GM19328 (cell line): ENCODE data around the gene ACACA.

Source experiments
- ATAC-seq: cut with Tn5 transposase; IDR thresholded peaks from one replicate; pipeline ENCODE4 v1.9.1; 2021; ENCODE audit warnings: mild to moderate bottlenecking, moderate library complexity; ENCODE audit not compliant: unreplicated experiment

ACACA gene

DNA sequence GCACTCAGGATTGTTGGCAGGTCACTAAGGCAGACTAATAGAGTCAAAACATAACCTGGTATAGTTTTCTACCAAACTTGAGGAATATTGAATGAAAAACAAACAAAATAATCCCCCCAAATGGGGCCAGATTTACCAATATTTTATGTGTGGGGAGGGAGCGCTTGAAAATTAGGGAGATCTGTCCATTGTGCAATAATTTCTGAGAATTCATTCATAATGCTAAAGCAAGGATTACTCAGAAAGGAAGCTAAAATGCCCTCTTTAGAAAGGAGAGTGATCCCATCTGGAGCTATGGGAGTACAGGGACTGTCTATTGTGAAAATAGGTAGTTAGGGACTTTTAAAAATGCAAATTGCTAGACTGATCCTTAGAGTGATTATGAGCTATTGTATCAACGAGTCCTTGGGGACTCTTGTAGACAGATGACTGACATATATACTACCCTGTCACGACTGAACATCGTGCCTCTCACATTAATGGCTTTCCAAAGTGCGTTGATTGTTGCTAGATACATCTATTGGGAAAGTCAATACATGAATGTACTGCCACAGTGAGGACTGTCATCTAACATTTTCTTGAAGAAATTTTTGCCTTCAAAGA, 264.2 kb downstream of the ACACA start:
- no peak for ATAC-seq

GRCh38 chr17:37138571-37139120, 268.0 kb downstream of the ACACA start:
- ATAC-seq, result no peak

- ATAC-seq, result no peak
Measured at GRCh38 chr17:37137906-37138514, 268.6 kb downstream of the ACACA start.

GRCh38 chr17:37137070-37137610, 269.5 kb downstream of the ACACA start:
- no peak for ATAC-seq

GRCh38 chr17:37135576-37135975, 271.1 kb downstream of the ACACA start:
- no peak for ATAC-seq

DNA sequence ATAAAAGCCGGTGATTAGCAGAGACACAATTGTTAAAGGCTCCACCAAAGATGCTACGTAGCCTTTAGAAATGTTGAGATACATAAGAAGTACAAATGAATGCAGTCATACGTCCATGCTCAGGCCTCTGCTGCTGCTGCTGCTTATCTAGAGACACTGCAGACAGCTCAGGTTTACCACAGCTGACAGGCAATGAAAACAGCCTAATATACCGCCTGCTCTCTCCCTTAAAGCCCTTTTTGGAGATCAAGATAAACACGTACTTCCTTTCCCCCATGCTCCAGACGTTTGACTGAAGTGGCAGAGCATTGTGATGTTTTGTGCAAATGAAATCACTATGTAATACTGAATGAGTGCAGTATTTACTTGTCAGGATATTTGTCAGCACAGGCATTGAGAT, 272.6 kb downstream of the ACACA start:
- no peak for ATAC-seq

DNA sequence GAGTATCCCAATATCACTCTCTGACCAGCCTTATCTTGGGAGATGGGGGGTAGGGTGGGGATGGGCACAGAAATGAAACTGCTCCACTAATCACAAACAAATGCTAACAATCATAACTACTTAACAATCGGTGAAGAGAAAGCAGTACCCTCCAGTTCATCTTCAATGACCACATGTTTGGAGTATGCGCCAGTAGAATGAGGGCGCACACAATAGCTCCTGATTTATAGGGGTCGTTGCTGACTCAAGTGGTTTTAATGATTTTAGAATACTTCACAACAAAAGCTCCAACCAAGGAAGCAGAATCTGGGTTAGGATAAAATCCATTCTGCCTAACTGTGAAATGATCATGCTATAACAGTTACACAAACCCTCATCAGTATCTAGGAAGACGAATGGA, 273.5 kb downstream of the ACACA start:
- no peak for ATAC-seq

GRCh38 chr17:37131669-37132611, 274.7 kb downstream of the ACACA start:
- no peak for ATAC-seq

DNA sequence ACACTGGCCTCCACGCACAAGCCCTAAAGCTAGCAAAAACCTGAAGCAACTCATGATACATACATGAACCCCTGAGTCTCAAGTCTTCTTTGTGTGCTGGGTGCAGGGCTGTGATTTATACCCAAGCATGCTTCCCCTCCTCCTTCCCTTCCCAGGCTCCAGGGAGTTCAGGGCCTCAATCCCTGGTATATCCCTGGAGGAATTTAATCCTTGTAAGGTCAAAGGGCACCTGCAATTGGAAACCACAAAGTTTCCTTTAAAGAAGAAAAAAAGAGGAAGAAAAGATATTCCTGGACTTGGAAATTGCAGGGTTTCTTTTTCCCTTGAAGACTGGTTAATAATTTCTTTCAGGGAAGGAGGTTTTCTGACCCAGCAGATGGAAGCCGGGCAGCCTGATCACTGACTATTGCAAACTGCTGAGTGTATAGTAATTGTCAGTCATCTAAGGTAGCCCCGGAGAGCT, 275.6 kb downstream of the ACACA start:
- no peak for ATAC-seq

DNA sequence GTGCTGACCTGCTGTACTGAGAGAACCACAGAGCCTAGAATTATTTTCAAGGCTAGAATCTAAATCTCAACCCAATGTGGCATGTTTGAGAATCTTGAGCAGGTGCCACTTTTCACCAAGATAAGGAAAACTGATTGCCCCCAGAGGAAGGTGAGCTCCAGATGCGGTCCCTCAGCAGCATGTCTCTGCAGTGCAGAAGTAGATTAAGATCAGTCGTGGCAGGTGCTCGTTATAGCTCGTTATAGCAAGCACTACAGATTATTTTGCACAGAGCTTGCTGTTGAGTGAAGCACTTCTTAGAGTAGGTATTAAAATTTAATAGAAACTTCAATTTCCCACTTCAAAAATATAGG, 281.8 kb downstream of the ACACA start:
- no peak for ATAC-seq

GRCh38 chr17:37123941-37124820, 282.5 kb downstream of the ACACA start:
- no peak for ATAC-seq

- no peak for ATAC-seq
Measured at GRCh38 chr17:37123386-37123785, 283.2 kb downstream of the ACACA start.

DNA sequence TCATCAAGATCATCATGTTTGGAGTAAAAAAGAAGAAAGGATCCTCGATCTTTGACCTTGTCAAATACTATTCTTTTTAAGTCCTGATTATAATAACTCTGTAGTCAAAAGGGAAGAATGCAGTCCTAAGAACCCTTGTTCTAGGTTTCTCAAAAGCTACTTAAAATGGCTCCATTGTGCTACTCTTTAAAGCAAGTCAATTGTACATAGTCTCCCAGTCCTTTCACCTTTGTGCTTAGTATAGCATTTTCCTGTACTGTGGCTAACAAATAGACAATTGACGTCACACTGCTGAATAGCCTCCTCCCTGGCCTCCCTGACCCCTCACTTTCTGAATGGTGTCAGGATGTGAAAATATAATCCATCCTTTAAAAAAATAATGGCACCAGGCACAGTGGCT, 285.0 kb downstream of the ACACA start:
- no peak for ATAC-seq

DNA sequence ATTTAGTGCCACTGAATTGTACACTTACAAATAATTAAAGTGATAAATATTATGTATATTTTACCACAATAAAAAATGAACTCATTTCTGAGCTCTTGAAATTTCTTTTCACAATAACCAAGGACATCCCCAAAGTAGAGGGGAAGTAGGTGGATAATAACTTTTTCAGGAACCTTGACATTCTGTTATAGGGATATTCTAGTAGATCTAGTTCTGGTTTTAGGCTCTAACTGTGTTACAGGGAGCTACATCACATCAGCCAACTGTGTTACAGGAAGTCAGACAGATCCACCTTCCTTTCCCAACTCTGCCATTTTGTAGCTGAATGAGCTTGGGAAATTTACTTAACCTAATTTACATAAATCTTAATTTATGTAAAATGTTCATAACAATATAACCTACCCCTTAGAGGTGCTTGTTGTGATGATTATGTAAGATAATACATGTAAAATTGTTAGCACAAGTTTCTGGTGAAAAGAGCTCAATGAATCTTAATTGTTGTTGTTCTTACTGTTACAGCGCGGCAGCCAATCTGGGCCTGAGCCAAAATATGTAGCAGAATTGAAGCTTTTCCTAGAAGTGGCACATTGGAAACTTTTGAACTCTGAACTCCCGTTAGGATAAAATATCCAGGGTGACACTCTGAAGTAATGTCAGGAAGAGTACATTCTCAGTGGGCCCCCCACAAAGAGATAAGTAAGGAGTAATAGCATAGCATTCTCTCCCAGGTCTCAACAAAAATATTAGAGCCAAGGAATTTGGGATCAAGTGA, 288.1 kb downstream of the ACACA start:
- no peak for ATAC-seq

DNA sequence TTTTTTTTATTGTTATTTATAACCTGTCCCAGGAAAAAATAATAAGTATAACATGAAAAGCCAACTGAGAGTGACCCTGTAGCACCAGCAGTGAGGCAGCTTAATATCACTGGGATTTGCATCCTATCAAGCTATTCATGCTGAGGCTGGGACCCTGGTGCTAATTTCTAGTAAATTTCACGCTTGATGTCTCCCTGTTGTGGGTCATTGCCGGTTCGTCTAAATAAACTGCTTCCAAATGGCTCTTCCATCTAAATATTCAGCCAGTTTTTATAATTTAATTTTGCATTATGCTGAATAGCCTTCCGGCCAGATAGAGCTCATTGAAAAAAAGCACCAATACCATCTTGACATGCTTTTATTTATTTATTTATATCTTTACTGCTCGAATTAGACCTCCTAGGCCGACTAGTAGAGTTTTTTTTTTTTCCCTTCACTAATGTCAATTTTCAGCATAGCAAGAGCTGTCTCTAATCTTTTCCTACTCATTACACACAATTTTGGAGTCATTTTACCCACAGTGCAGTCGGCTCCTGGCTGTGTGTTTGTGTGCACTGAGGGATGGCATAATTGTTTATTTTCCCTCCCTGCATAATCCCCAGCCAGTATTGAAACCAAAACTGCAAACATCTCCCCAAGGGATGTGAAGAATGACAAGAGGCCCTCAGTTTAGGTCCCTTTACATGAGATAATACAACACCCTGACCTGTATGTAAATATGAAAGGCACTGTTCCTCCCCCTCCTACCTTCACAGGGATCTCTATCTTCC, 289.1 kb downstream of the ACACA start:
- ATAC-seq, result no peak

DNA sequence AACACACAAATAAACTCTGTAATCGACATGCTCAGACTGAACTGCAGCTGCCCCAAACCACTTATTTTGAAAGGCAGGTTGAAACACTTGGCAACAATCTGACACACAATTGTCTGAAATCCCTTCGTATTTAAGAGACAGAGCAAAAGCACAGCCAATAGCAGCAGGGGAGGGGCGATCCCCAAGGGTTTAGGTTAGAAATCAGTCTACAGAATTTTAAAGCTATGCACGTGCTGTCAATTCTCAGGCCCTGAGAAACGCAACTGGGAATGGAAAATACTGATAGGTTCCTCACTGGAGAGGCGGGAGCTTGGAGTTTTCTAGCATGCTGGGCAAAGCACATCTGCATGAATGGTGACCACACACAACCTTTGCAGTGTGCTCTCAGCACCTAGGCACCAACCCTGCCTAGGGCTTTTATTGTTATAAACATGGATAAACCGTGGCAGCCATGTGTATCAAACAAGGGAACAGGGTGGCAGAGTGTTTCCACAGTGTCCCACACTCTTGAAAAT, 289.9 kb downstream of the ACACA start:
- no peak for ATAC-seq

- ATAC-seq, result no peak
Measured at GRCh38 chr17:37111329-37111728, 295.3 kb downstream of the ACACA start.

- no peak for ATAC-seq
Measured at GRCh38 chr17:37110746-37111145, 295.9 kb downstream of the ACACA start.
